ENCODE data around the gene TNRC6B. TPM values are rescaled to one million over a fixed set of nuclear protein-coding genes. Genes with fewer than 3 reads are reported as not detected.
A peak's percentile ranks its signal among the peaks of the same experiment; 100 is the strongest.

TNRC6B gene
- total RNA-seq, 1 experiment from 2014 or later: 50.4 TPM

GRCh38 chr22:40240686-40241085, 63.0 kb downstream of the TNRC6B start:
- Mint-ChIP-seq H3K9me3 (no peaks in the 10 kb centered on the region), H3K36me3 (peaks cover 1% of the 10 kb centered on the region; the same call in 1 of the 2 replicates), H3K27ac (0 out of 2 replicates have a peak overlapping the region, but pooled peaks have one; percentile 9), H3K27me3 (ENCODE audit: low read depth) (no peaks in the 10 kb centered on the region), H3K4me1 (peaks cover 54% of the 10 kb centered on the region), H3K4me3 (no peak overlapping the region)
- ChIA-PET CTCF (no interaction called here), POLR2A (no interaction called here)
- DNase-seq (ENCODE audit: low spot score) (no peak), ATAC-seq (no peak)
- TF ChIP-seq ZNF317 (CRISPR knock-in tag; IDR thresholded peaks at IDR 0.05; ENCODE audit: borderline replicate concordance, low read depth) (no peak), ZNF423 (CRISPR knock-in tag; IDR thresholded peaks at IDR 0.05) (no peak), USF1 (CRISPR knock-in tag; IDR thresholded peaks at IDR 0.05) (no peak), CTCF (IDR thresholded peaks at IDR 0.05) (no peak), MLX (CRISPR knock-in tag; IDR thresholded peaks at IDR 0.05) (no peak), KAT7 (CRISPR knock-in tag; IDR thresholded peaks at IDR 0.05; ENCODE audit: borderline replicate concordance) (no peak), ATF2 (CRISPR knock-in tag; IDR thresholded peaks at IDR 0.05; ENCODE audit: borderline replicate concordance, low read depth) (no peak), AFF4 (CRISPR knock-in tag; IDR thresholded peaks at IDR 0.05; ENCODE audit: borderline replicate concordance) (no peak), FOXP4 (CRISPR knock-in tag; IDR thresholded peaks at IDR 0.05) (no peak)

- ChIA-PET CTCF (no interaction called here), POLR2A (no interaction called here)
- Mint-ChIP-seq H3K36me3 (peaks cover 4% of the 10 kb centered on the region; the same call in 1 of the 2 replicates), H3K4me3 (no peak overlapping the region), H3K9me3 (no peaks in the 10 kb centered on the region), H3K27ac (0 out of 2 replicates have a peak overlapping the region, but pooled peaks have one; percentile 20), H3K27me3 (ENCODE audit: low read depth) (no peaks in the 10 kb centered on the region), H3K4me1 (peaks cover 57% of the 10 kb centered on the region)
- DNase-seq (ENCODE audit: low spot score) (no peak), ATAC-seq (no peak)
- TF ChIP-seq JUN (CRISPR knock-in tag; IDR thresholded peaks at IDR 0.05) (no peak), HMGXB4 (CRISPR knock-in tag; IDR thresholded peaks at IDR 0.05) (no peak), ZNF425 (CRISPR knock-in tag; conservative IDR thresholded peaks at IDR 0.05) (no peak), ZMAT4 (CRISPR knock-in tag; IDR thresholded peaks at IDR 0.05) (no peak), USF2 (CRISPR knock-in tag; IDR thresholded peaks at IDR 0.05) (no peak), ZNF671 (CRISPR knock-in tag; IDR thresholded peaks at IDR 0.05) (no peak), ZNF416 (CRISPR knock-in tag; IDR thresholded peaks at IDR 0.05) (no peak), ATF3 (CRISPR knock-in tag; conservative IDR thresholded peaks at IDR 0.05) (no peak)
Observed at GRCh38 chr22:40241200-40241763, 63.6 kb downstream of the TNRC6B start.
